HG03097 (cell line): ENCODE data around the gene TENT5C.

Experiments used
- ATAC-seq: cut with Tn5 transposase; IDR thresholded peaks from one replicate; pipeline ENCODE4 v1.9.1; 2021; ENCODE audit not compliant: unreplicated experiment, low FRiP score

The TENT5C gene

GRCh38 chr1:117572546-117572945 is 33.3 kb upstream of the TENT5C start:
- no peak for ATAC-seq

GRCh38 chr1:117573386-117574023 is 32.3 kb upstream of the TENT5C start:
- ATAC-seq: no peak

- ATAC-seq: no peak
Measured at GRCh38 chr1:117574161-117574835, 31.6 kb upstream of the TENT5C start.

GRCh38 chr1:117575586-117576225 is 30.1 kb upstream of the TENT5C start:
- no peak for ATAC-seq

GRCh38 chr1:117576236-117576635 is 29.6 kb upstream of the TENT5C start:
- ATAC-seq: no peak

GRCh38 chr1:117577191-117577885 is 28.5 kb upstream of the TENT5C start:
- ATAC-seq: no peak

GRCh38 chr1:117578466-117578865 is 27.4 kb upstream of the TENT5C start:
- ATAC-seq: no peak

GRCh38 chr1:117579221-117579906 is 26.5 kb upstream of the TENT5C start:
- no peak for ATAC-seq

GRCh38 chr1:117580436-117580835 is 25.4 kb upstream of the TENT5C start:
- ATAC-seq: no peak

- ATAC-seq: no peak
Measured at GRCh38 chr1:117580882-117581281, 25.0 kb upstream of the TENT5C start.

GRCh38 chr1:117581391-117581943 is 24.4 kb upstream of the TENT5C start:
- no peak for ATAC-seq

GRCh38 chr1:117582451-117582850 is 23.4 kb upstream of the TENT5C start:
- ATAC-seq: no peak

GRCh38 chr1:117583247-117583646 is 22.6 kb upstream of the TENT5C start:
- no peak for ATAC-seq

GRCh38 chr1:117584181-117584580 is 21.7 kb upstream of the TENT5C start:
- ATAC-seq: no peak

- no peak for ATAC-seq
Measured at GRCh38 chr1:117585086-117585485, 20.8 kb upstream of the TENT5C start.

GRCh38 chr1:117586337-117586736 is 19.5 kb upstream of the TENT5C start:
- no peak for ATAC-seq

GRCh38 chr1:117586747-117587498 is 18.9 kb upstream of the TENT5C start:
- ATAC-seq: no peak

GRCh38 chr1:117587499-117588356 is 18.1 kb upstream of the TENT5C start:
- no peak for ATAC-seq

GRCh38 chr1:117589544-117589943 is 16.3 kb upstream of the TENT5C start:
- no peak for ATAC-seq
